DMS53 treated with DMSO at 0.1 percent for 48 hours (cell line): ENCODE results near the gene CCER1.
A peak's percentile ranks its signal among the peaks of the same experiment; 100 is the strongest.
"Not testable (repeated sequence)": the region's sequence is repeated elsewhere in the genome, so short reads cannot be mapped to it uniquely, and the experiment has no call there.

Experiments used
- DNase-seq: peaks from one replicate; lab custom pipeline; 2025; ENCODE audit not compliant: unreplicated experiment; lab: John Stamatoyannopoulos, UW

The CCER1 gene, protein sequence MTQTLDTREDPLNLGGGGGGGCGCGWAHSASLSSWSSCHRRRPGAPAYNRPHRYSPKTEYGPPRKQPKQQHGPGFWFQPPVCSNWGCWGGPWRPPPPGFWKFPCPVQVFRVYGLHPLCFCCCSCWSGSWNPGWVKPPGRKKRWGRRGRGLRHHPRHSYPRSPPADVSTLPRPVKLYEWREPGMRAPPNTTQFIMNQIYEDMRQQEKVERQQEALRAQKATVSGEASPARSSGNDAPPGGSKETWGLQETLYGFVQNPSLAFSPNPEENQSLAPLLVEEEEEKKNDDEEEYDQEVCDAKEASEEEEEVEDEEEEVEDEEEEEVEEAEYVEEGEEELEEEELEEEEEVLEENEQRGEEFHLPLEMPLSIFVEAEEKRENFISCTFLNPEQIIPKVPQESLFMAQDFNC

DNA sequence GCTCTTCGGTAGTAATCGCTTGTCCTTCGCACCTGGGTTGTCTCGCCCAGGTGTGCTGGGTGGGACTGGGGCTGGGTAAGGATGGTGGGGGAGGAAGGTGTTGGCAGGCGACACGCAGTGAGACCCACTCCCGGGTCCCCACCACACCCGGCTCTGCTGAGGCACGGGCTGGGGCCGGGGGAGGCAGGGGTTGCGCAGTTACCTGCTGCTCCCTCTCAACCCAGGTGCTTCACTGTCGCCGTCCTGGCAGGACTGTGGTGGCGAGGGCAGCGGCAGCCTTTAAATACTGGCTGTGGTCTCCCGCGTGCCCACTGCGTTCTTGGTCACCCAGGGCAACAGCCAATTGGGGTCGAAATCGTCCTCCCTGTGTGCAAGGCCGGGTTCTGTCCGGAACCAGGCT lies at the start of gene CCER1:
Gene CCER1, minus strand, starts transcription at position 256 of the 400 bp plus-strand sequence. CDS start 434 bp downstream, outside the sequence.
- DNase-seq: no peak

DNA sequence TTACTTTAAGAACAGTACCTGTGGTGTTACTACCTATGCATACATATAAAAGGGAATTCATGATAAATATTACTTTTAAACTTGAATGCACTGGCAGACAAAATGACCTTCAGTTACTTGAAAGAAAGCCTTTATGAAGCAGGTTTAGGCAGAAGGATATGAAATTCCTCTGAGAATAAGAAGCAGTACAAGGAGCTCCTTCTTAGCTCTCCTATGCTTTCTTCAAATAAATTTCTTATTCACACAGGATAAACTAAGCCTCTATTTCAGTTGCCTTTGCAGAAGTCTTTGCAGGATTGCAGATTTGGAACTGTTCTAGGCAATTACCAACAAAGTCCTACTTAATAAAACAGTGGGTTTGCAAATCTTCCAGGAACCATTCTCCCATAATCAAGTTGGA lies 48.8 kb upstream of the CCER1 start:
- no peak for DNase-seq

DNA sequence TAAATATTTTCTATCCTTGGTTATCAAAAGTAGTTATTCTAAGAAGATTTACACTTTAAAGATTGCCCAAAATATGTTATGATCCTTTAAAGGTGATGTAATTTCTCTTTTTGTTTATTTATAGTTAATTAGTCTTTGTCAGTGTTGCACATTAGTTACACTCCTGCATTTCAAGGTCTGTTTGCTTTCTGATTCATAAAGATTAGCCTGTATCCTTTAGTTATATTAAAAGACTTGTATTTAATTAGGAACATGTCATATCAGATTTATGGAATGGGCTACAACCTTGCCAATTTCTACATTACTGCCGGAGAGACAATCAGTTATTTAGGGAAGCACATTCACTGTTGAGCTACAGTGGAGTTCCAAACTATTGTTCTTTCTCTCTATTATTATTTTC lies 46.3 kb upstream of the CCER1 start:
- no peak for DNase-seq

DNA sequence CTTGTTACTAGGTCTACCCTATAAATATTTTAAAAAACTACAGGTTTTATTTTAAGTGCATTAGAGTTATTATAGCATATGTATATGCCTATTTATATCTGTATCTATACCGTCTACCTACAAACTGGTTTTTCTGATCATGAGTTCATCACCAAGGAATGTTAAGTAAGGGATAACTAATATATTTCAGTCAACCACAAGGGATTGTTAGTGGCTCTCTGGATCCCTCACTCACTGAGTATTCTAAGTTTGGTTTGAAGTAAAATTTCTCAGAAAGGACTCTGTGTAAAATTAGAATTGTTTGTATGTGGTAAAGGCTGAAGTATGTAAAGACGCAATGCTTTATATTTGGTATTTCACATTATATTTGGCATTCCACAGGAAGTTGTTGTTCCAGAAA lies 45.0 kb upstream of the CCER1 start:
- DNase-seq: no peak

DNA sequence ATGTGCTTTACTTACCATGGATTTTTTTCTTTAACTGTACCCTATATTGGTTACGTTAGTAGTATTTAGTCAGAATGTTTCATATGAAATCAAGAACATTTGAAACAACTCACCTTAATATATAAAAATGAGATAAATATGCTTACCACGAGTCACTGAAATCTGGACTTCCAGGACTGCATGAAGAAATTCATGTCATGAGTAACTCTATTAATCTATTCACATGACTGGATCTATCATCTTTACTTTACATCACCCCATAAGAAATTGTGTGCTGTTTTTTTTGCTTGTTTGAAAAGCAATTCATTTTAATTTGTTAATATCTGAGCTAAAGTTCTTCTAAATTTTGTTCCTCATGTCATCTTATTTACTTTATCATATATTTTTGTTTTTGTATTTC lies 44.6 kb upstream of the CCER1 start:
- no peak for DNase-seq

DNA sequence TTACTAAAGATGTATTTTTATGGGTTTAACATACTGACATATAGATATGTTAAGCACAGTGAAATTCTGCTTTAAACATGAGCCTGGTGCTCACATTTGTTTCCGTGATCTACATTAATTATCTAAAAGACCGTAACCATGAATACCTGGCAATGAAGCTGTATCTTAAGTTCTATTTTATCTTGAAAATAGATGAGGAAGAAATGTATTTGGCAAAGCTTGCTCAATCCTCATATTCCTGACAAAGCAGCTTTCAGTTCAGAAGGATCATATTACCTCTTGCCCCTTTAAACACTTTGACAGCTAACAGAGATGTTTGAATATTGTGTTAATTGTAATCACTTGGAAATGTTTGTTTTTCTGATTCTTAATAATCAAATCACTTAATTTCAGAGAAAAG lies 40.0 kb upstream of the CCER1 start:
- no peak for DNase-seq

DNA sequence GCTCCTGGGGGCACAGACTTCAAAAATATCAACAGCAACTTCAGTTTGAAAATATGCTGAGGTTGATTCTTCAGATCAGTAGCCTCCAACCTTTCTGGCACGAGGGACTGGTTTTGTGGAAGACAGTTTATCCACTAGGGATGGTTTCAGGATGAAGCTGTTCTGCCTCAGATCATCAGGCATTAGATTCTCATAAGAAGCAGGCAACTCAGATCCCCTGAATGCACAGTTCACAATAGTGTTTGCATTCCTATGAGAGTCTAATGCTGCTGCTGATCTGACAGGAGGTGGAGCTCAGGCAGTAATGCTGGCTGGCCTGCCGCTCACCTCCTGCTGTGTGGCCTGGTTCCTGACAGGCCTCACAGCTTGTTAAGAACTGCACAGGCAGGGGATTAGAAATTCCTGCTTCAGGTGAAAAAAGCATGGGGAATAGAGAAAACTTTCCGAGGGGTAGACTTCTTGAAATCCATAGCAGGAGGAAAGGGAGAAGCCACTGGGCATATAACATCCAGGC lies 37.0 kb upstream of the CCER1 start:
- DNase-seq: no peak

DNA sequence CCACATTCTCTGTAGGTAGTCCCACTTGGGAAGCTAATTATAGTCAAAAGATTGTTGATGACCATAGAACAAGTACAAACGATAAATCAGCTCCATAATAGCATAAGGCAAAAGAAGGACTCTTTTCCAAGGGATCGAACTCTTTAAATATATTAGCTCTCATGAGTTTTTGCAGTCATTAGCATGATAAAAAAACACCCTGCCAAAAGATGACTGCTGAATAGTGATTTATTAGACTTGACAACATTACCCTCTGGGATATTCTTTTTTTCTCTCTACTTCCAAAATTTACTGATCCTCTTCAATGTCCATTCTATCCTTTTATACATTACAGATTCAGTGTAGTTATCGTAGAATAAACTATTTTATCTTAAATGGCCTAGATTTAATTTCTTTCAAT lies 35.6 kb upstream of the CCER1 start:
- DNase-seq: no peak

DNA sequence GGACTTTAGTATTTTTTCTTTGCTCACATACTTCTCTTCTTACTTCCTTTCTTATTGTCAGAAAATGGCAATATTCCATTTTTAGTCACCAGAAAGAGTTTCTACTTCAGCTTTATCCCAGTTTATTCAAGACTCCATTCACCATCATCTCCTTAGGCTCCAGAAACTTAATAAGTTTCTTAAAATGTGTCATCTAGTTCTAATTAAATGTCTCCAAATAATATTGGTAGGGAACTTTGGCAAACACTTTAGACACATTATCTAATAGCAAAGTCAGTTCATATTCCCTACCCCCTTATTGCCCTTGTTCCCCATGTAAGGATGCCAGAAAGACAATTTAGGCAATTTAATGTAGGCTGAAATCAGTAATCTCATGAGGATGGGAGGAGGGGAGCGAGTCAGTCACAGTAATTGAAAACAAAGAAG lies 34.7 kb upstream of the CCER1 start:
- DNase-seq: no peak

DNA sequence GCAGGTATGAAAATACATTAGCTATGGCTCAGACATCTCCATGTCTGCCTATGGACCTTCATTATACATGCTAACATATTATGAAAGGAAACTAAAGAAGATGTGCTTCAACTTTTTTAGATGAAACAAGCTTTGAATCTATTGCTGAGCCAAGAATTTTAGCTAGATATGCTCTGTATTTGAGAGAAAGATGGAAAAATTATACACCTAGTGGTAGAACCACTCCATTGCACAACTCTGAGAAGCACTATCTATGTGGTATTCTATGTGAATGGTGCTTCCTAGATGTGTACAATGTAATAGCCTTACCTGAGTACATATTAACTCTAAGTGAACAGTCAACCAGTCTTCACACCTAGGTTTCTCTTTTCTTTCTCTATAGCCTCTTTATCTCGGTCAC lies 32.5 kb upstream of the CCER1 start:
- DNase-seq: peak; percentile 15

DNA sequence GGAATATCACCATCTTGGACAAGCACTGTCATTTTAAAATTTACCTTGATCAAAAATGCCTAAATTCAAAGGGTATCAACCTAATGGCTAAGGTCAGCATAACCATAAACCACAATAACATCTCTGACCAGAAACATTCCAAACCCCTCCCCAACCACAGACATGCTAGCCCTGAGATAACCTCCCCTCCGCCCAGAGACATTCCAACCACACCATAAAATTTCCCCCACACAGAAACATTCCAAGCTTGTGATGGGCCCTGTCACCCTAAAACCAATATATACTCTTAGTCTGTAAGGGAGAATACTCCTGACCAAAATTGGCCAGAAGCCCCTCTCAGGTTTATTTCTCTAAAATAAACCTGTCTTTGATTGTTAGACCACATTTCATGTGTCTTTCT lies 32.1 kb upstream of the CCER1 start:
- no peak for DNase-seq

DNA sequence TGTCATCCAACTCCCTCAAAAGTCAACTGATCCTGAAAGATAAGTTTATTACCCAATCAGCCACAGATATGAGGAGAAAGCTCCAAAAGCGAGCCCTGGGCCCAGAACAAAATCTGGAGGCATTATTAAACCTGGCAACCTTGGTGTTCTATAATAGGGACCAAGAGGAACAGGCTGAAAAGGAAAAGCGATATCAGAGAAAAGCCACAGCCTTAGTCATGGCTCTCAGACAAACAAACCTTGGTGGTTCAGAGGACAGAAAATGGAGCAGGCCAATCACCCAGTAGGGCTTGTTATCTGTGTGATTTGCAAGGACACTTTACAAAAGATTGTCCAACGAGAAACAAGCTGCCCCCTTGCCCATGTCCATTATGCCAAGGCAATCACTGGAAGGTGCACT lies 30.4 kb upstream of the CCER1 start:
- not testable (repeated sequence) for DNase-seq

DNA sequence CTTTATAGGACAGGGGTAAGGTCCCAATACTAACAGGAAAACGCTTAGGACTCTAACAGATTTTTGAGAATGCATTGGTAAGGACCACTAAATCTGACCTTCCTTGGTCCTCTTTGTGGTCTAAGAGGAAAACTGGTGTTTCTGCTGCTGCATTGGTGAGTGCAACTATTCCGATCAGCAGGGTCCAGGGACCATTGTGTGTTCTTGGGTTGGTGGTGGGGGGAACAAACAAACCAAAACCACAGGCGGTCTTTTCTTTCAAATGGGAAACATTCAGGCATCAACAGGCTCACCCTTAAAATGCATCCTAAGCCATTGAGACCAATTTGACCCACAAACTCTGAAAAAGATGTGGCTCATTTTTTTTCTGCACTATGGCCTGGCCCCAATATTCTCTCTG lies 29.1 kb upstream of the CCER1 start:
- no peak for DNase-seq

DNA sequence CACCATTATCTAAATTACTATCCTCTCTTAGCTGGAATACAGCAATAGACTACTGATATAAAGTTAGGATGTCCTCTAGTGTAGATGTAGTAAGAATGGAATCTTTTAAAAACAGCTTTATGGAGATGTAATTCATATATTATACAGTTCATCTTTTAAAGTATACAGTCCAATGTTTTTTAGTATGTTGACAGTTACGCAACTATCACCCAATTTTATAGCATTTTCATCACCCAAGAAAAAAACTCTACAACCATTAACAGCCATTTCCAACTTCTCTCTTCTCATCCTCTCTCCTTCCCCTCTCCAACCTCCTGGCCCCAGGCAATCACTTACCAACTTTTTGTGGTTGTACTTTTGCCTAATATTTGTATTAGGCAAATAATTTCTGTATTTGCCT lies 27.2 kb upstream of the CCER1 start:
- DNase-seq: no peak

DNA sequence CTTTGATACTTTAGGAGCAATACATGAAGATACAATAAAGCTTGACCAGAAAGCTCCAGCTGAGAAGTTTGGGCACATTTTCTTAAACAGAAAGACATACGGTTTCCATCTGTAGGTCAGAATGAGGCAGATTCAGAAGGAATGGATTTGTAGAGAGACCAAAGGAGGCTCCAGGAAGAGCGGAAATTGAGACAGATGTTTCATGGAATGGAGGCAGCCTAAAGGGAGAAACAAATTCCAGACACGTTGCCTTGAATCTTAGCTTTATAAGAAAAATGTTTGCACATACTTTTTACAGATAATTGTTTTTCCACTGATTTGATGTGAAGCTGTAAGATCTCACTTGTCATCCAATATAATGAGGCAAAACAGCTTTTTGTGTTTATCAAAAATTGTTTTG lies 25.0 kb upstream of the CCER1 start:
- DNase-seq: no peak

DNA sequence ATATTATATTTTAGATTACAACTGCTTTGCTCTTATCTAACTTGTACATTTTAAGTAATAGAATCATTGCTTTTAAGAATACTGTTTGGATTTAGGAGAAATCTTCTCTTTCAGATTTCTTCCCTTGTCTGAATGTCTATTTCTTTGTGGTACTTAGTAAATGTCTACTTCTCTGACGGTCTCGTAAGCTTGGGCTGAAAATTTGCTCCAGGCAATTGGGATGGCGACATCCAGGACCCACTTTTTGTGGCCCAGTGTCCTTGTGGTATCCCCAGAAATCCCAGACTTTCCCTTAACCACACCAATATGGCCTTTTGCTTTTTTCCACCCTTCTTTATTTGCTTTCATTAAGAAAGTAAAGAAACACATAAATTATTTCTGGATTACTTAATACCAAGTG lies 24.0 kb upstream of the CCER1 start:
- no peak for DNase-seq

DNA sequence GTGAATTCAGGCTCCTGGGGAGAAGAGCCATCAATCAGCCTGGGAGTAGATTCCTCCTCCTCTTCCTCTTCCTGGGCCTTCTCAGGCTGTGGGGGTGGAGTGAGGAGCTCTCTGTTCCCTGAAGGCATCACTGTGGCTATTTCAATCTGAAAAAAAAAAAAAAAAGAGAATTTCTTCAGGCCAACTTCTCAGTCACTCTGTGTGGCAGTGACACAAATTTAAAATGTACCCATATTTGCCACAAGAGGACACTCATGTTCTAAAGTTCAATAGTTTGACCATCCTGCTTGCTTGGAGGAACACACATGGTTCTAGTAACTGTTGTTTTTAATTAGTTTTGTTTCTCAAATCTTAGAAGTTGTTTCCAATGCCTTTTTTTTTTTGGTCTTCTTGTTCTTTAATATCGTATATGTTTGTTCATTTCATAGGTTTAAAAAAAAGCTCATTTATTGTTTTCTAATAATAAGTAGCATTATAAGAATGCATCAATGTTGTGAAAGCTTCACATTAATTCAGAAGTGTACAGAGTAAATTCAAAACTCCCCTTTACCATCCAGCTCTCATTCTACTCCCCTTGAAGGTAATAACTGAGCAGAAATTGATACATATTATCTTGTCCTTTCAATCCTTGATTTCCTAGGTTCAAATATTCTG lies 23.3 kb upstream of the CCER1 start:
- peak; percentile 68 for DNase-seq

DNA sequence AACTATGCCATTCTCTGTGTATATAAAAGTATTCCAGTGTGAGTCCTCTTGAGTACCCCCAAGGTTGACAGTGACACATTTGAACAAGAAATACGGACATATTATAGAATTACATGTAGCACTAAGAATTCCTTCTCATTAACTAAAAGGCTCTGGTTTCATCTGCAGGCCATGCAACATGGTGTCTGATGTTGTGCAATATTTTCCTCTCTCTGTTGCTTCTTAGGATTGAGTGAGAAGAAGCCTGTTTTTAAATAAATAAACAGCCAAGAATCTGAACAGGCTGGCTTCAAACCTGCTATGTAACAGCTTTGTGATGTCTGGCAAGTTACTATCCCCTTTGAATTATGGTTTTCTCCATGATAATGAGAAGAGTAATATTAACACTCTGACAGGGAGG lies 22.2 kb upstream of the CCER1 start:
- no peak for DNase-seq

DNA sequence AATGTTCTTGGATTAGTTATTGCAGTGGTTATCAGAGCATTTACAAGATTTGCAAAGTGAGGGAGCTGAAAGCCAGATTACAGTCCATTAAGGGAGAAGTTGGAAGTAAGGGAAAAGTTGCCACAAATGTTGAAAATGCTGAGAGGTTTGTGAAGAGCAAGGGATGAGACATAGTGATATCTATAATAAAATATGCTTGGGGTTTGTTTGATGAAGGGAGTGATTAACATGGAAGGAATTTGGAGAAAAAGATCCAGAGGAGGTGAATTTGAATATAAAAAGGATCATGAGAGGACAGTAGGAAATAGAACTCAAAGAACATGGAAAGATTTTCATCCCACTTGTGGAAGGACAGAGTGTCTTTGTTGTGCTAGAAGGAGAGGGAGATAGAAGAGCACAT lies 19.3 kb upstream of the CCER1 start:
- DNase-seq: no peak

DNA sequence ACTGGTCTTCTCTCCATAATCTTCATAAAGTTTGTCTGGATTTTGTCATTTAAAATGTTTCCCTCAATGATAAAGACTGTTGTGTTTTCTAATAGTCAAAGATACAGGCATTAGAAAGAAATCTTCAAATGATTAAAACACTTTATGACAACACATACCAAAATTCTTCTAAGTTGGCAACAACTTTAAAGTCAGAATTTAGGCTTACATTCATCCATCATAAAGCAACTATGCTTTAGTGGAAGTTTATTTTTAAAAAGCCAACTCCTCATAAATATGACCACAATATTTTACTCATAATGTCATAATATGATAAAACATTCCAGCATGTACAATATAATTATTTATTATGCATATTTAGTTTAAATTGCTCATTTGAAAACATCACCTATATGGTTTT lies 17.2 kb upstream of the CCER1 start:
- no peak for DNase-seq

DNA sequence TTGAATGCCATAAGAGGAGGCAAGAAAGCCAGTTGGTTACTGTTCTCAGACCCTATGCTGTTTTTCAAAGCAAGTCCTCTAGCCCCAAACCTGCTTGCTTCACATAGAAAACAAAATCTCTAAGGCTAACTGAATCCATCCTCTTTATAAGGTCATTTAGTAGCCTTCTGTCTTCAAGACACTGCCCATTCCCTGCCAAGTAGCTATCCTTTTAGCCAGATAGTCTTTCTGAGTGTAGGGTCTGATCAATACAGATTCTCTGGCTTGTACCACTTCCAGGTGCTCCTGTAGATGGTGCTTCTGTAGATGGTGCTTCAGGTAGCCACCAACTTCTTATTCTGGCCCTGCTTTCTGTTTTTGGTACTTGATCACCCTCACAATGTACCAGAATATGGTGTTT lies 15.9 kb upstream of the CCER1 start:
- no peak for DNase-seq

DNA sequence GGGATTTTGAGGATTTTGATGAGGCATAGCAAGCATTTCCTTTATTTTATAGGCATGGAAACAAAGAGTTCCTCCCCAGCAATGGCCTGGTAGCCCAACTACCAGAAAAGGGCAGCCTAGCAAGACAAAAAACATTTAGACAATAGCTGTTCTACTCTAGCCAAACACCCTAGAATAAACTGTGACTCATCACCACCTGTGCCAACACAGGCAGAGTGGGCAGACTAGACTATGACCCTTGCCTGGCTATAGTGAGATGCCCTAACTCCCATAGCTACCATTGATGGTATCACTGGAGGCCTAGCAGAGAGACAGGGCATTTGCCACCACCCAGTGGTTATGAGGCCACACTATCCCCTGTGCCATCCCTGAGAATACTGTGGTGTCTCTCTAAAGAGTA lies 15.5 kb upstream of the CCER1 start:
- peak; percentile 97 for DNase-seq

DNA sequence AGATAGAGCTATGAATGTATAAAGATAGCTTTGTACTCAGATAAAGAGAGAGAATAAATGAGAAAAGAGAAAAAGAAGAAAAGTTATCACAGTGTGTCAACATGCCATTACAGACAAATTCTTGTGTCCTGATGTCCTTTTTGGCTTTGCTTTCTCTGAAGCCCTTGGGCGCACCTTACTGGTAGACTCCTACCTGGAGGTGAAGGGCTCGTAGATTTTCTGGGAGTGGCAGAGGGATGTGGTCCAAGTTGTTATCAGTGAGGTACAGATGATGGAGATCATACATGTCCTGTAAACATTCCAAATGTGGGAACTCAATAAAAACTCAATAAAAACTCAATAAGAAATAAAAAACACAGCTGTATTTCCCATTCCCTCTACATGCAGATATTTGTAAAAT lies 14.9 kb upstream of the CCER1 start:
- DNase-seq: no peak
